Esophagus squamous epithelium (tissue), 5 donors: ENCODE measurements around the gene BCAM. TPM values are rescaled to one million over a fixed set of nuclear protein-coding genes. Genes with fewer than 3 reads are reported as not detected.

Source experiments
- DNase-seq: peaks from one replicate; lab custom pipeline; 2025; lab: John Stamatoyannopoulos, UW
- H3K27ac ChIP-seq, 4 donors: fragments of 200-600 bp; sonication (generic); one replicate each; pipeline ENCODE4 v1.5.1; 2016 to 2019; ENCODE audit warnings: mild to moderate bottlenecking in 1 of 4
- H3K27me3 ChIP-seq, 4 donors: fragments of 200-600 bp; sonication (generic); 1 replicate in 3 of 4; 2 replicates in 1 of 4; pipeline versions ENCODE4 v1.5.1 to v1.6.0; 2017 to 2021; ENCODE audit warnings: antibody characterized with exemption in 1 of 4
- H3K36me3 ChIP-seq, 3 donors: fragments of 200-600 bp; sonication (generic); one replicate each; pipeline ENCODE4 v1.5.1; 2016 to 2019
- H3K4me1 ChIP-seq, 3 donors: fragments of 200-600 bp; sonication (generic); one replicate each; pipeline ENCODE4 v1.5.1; 2017 to 2019
- H3K4me3 ChIP-seq, 4 donors: fragments of 200-600 bp; sonication (generic); 1 replicate in 3 of 4; 2 replicates in 1 of 4; pipeline ENCODE4 v1.5.1; 2016 to 2019; ENCODE audit warnings: mild to moderate bottlenecking in 2 of 4, moderate library complexity in 1 of 4
- H3K9me3 ChIP-seq, 3 donors: fragments of 200-600 bp; sonication (generic); one replicate each; pipeline ENCODE4 v1.5.1; 2016 to 2019
- CTCF ChIP-seq, 6 experiments: fragments of 450-650 bp in 4 of 6; fragments of 200-600 bp in 2 of 6; sonication (generic) in 2 of 6; IDR thresholded peaks; one replicate each; pipeline ENCODE4 v1.5.1; 2016 to 2019; ENCODE audit warnings: antibody characterized with exemption in 6 of 6, mild to moderate bottlenecking in 4 of 6, moderate library complexity in 4 of 6
- POLR2A ChIP-seq, 4 donors: fragments of 450-650 bp; IDR thresholded peaks; one replicate each; pipeline ENCODE4 v1.6.1; 2017; ENCODE audit warnings: antibody characterized with exemption in 4 of 4, mild to moderate bottlenecking in 4 of 4, moderate library complexity in 3 of 4
- WGBS, 2 donors: methylation state at CpG; one replicate each; pipeline ENCODE4 v1.1.5; 2018; 5-methylcytosine and 5-hydroxymethylcytosine counted together
- intact Hi-C: fragments of 100-400 bp; cut with DNase I; formaldehyde crosslinking; loops from one replicate; pipeline ENCODE4 v1.15.0; 2022
- total RNA-seq, 4 donors: library from RNA; depleted of rRNA; stranded (reverse); fragments of >200 nt; gene quantifications; one replicate each; pipeline ENCODE4 v1.1.0, GENCODE V29; 2016
- donor health status: DM: yes; HTN: yes; CAD: no.

The BCAM gene
- total RNA-seq, 4 donors from 2014 or later: 7.2 to 24.8 (median 17.6) TPM

- 5 to 13% methylated on average over 12 of the region's 12 CpGs for WGBS, 2 donors
- no peaks in the 10 kb centered on the region for H3K9me3 ChIP-seq
- H3K27me3 ChIP-seq: peaks cover 0 to 3% (median 0%) of the 10 kb centered on the region in 4 donors
- H3K4me1 ChIP-seq: peaks cover 21 to 56% (median 27%) of the 10 kb centered on the region in 3 donors
- H3K27ac ChIP-seq: peak overlapping the region; percentile 95 to 99 (median 96)
- H3K4me3 ChIP-seq: peak overlapping the region in 3 of 4 donors; percentile 75 to 100 (median 76)
- intact Hi-C loops: loop anchor here (10.0 kb wide), 1 partner anchor 120 kb away; no protein-coding TSS in a partner anchor
- no peak for TF ChIP-seq CTCF (IDR thresholded peaks at IDR 0.05)
- DNase-seq: no peak
- no peaks in the 10 kb centered on the region for H3K36me3 ChIP-seq
Observed at GRCh38 chr19:44845286-44845611, 36.3 kb downstream of the BCAM start.

- Histone ChIP-seq H3K36me3 (no peaks in the 10 kb centered on the region), H3K4me1 (peaks cover 21 to 62% (median 27%) of the 10 kb centered on the region in 3 donors)
Observed at GRCh38 chr19:44845612-44846454, 36.9 kb downstream of the BCAM start, which contains the start of gene NECTIN2. NECTIN2 (plus strand) TSS chr19:44846297; CDS start chr19:44846526, 229 bp downstream.

GRCh38 chr19:44846455-44847143, 37.7 kb downstream of the BCAM start:
- H3K4me3 ChIP-seq: peak overlapping the region; percentile 72 to 100 (median 76)
- intact Hi-C loops: loop anchor here (10.0 kb wide), 1 partner anchor 122 kb away; no protein-coding TSS in a partner anchor
- peaks cover 0 to 3% (median 0%) of the 10 kb centered on the region in 4 donors for H3K27me3 ChIP-seq
- peaks cover 21 to 69% (median 27%) of the 10 kb centered on the region in 3 donors for H3K4me1 ChIP-seq
- TF ChIP-seq POLR2A (IDR thresholded peaks at IDR 0.05) (no peak), CTCF (IDR thresholded peaks at IDR 0.05) (no peak)
- peak overlapping the region; percentile 95 to 99 (median 96) for H3K27ac ChIP-seq
- 1 to 10% methylated on average over 10 to 41 of the region's 51 CpGs for whole genome bisulfite sequencing, 2 donors
- no peaks in the 10 kb centered on the region for H3K9me3 ChIP-seq
- DNase-seq: no peak
- H3K36me3 ChIP-seq: peaks cover 0 to 5% (median 0%) of the 10 kb centered on the region in 3 donors

More at GRCh38 chr19:44845612-44846454, 36.9 kb downstream of the BCAM start, which contains the start of gene NECTIN2:
- Histone ChIP-seq H3K4me3 (peak within 1 kb of the TSS; percentile 72 to 100 (median 76)), H3K27me3 (peaks cover 0 to 3% (median 0%) of the 10 kb centered on the region in 4 donors), H3K27ac (peak within 1 kb of the TSS; percentile 95 to 99 (median 96)), H3K9me3 (no peaks in the 10 kb centered on the region)
- intact Hi-C loops: loop anchor here (10.0 kb wide), 1 partner anchor 121 kb away; no protein-coding TSS in a partner anchor
- peak in 3 of 4 donors; percentile 88 to 96 (median 89) for TF ChIP-seq POLR2A (IDR thresholded peaks at IDR 0.05)
- peak; percentile 64 to 87 (median 74) for TF ChIP-seq CTCF (IDR thresholded peaks at IDR 0.05)
- 1% methylated on average over 38 to 42 of the region's 67 CpGs for WGBS, 2 donors
- peak; percentile 85 for DNase-seq

- Histone ChIP-seq H3K9me3 (no peaks in the 10 kb centered on the region), H3K4me3 (peak overlapping the region; percentile 72 to 100 (median 76)), H3K27me3 (peaks cover 0 to 3% (median 0%) of the 10 kb centered on the region in 4 donors), H3K36me3 (peaks cover 0 to 7% (median 0%) of the 10 kb centered on the region in 3 donors), H3K27ac (peak overlapping the region; percentile 95 to 99 (median 96)), H3K4me1 (peaks cover 21 to 71% (median 27%) of the 10 kb centered on the region in 3 donors)
- TF ChIP-seq CTCF (IDR thresholded peaks at IDR 0.05): peak in 1 of 6 experiments; percentile 6
- peak in 3 of 4 donors; percentile 12 to 71 (median 67) for TF ChIP-seq POLR2A (IDR thresholded peaks at IDR 0.05)
- intact Hi-C loops: loop anchor here (10.0 kb wide), 1 partner anchor 123 kb away; no protein-coding TSS in a partner anchor
- no peak for DNase-seq
- WGBS, 2 donors: 0 to 1% methylated on average over 18 of the region's 47 CpGs
Observed at GRCh38 chr19:44847144-44848035, 38.5 kb downstream of the BCAM start.
